HepG2 (cell line): ENCODE results near the gene WFDC5. TPM values are rescaled to one million over a fixed set of nuclear protein-coding genes. Genes with fewer than 3 reads are reported as not detected.
A peak's percentile ranks its signal among the peaks of the same experiment; 100 is the strongest.

ENCODE experiments used
- ATAC-seq: fragments of 200-7000 bp; cut with Tn5 transposase; 3 replicates; pipeline ENCODE4 v1.9.1; 2020; ENCODE audit warnings: mild to moderate bottlenecking, moderate library complexity
- BruUV-seq: library from RNA; stranded (reverse); fragments of 400-500 nt; replicated peaks from 2 replicates; lab custom pipeline; 2021; lab: Mats Ljungman, UMichigan
- CTCF ChIA-PET: fragments of 300-600 bp; formaldehyde crosslinking; extraction: SDS; loops from one replicate; lab custom pipeline; 2021; ENCODE audit warnings: low total read pairs, inconsistent platforms, low intra/inter-chr PET ratio; lab: Yijun Ruan, JAX
- POLR2A ChIA-PET: fragments of 350-600 bp; sonication (Branson Sonifier 250); formaldehyde crosslinking; loops from one replicate; lab custom pipeline; 2020; ENCODE audit warnings: antibody characterized with exemption, inconsistent platforms; lab: Yijun Ruan, JAX
- DNase-seq: peaks from one replicate; pipeline ENCODE4 v3.0.0-alpha.2; 2015; ENCODE audit warnings: low spot score
- FAIRE-seq: peaks from 3 replicates; lab custom pipeline; 2011; peaks lifted over from hg19 to GRCh38; lab: Jason Lieb, UNC
- H2AFZ ChIP-seq: one replicate; pipeline ENCODE4 v1.6.1; 2011; ENCODE audit warnings: low read length, inconsistent platforms
- H3K27ac ChIP-seq: fragments of 300-600 bp; 3 replicates; pipeline ENCODE4 v1.8.0; 2011; ENCODE audit warnings: mixed run types, mild to moderate bottlenecking, mixed read lengths, low read length, inconsistent platforms; ENCODE audit not compliant: insufficient read depth; ENCODE audit errors: extremely low read length
- H3K27me3 ChIP-seq, 2 experiments: fragments of 200-600 bp in 1 of 2; 2 replicates in 1 of 2; 3 replicates in 1 of 2; pipeline versions ENCODE4 v1.6.0 to v1.8.0; 2011; ENCODE audit warnings: low read length in 2 of 2, mild to moderate bottlenecking in 2 of 2, moderate library complexity in 2 of 2, inconsistent platforms in 1 of 2; ENCODE audit not compliant: insufficient read depth in 2 of 2, control insufficient read depth in 1 of 2
- H3K36me3 ChIP-seq, 2 experiments: fragments of 200-600 bp in 1 of 2; replicated peaks in 1 of 2; 2 replicates in 1 of 2; 3 replicates in 1 of 2; pipeline versions ENCODE4 v1.5.1 to v1.8.0; 2011; ENCODE audit warnings: low read length in 2 of 2, inconsistent platforms in 1 of 2; ENCODE audit not compliant: insufficient read depth in 2 of 2, control insufficient read depth in 1 of 2
- H3K4me1 ChIP-seq: 2 replicates; pipeline ENCODE4 v1.5.1; 2012; ENCODE audit warnings: low read length, inconsistent platforms; ENCODE audit not compliant: insufficient read depth
- H3K4me2 ChIP-seq: 2 replicates; pipeline ENCODE4 v1.6.0; 2011; ENCODE audit warnings: low read depth, low read length, inconsistent platforms
- H3K4me3 ChIP-seq, 3 experiments: fragments of 200-600 bp in 1 of 3; sonication (generic), shearing (Covaris generic) in 1 of 3; replicated peaks in 1 of 3; 2 replicates each; pipeline ENCODE4 v1.5.1; 2011 to 2016; ENCODE audit warnings: low read length in 3 of 3, inconsistent platforms in 2 of 3, low read depth in 2 of 3, mild to moderate bottlenecking in 2 of 3, control low read depth in 1 of 3, mixed read lengths in 1 of 3; ENCODE audit not compliant: insufficient read depth in 1 of 3
- H3K79me2 ChIP-seq: one replicate; pipeline ENCODE4 v1.6.1; 2011; ENCODE audit warnings: low read length, inconsistent platforms; ENCODE audit not compliant: insufficient read depth
- H3K9ac ChIP-seq: 2 replicates; pipeline ENCODE4 v1.6.0; 2011; ENCODE audit warnings: mild to moderate bottlenecking, low read depth, low read length, inconsistent platforms; ENCODE audit not compliant: insufficient read depth
- H3K9me3 ChIP-seq: 2 replicates; pipeline ENCODE4 v1.5.1; 2012; ENCODE audit warnings: mild to moderate bottlenecking, low read length
- H4K20me1 ChIP-seq: 2 replicates; pipeline ENCODE4 v1.6.0; 2011; ENCODE audit warnings: inconsistent platforms, mild to moderate bottlenecking, low read length, moderate library complexity; ENCODE audit not compliant: insufficient read depth
- ZNF274 ChIP-seq: sonication (generic); formaldehyde crosslinking; IDR thresholded peaks from 2 replicates; pipeline ENCODE4 v1.5.1; 2020; ENCODE audit warnings: mild to moderate bottlenecking, missing genetic modification reagents
- ZSCAN25 ChIP-seq: sonication (generic); formaldehyde crosslinking; IDR thresholded peaks from 2 replicates; pipeline ENCODE4 v1.8.0; 2022; ENCODE audit warnings: mild to moderate bottlenecking, missing genetic modification reagents
- WGBS: methylation state at CpG from one replicate; pipeline ENCODE4 v1.1.6; 2017; ENCODE audit warnings: low lambda C conversion rate; 5-methylcytosine and 5-hydroxymethylcytosine counted together
- in situ Hi-C: cut with HindIII; loops from 2 replicates; pipeline ENCODE4 v1.10.0; 2017; ENCODE audit warnings: low pct_unique_long_range_greater_than_20kb; ENCODE audit not compliant: extremely low pct_ligation_motif_present
- intact Hi-C: fragments of 100-400 bp; cut with micrococcal nuclease; formaldehyde crosslinking; loops from one replicate; pipeline ENCODE4 v1.10.0; 2022; ENCODE audit not compliant: unreplicated experiment
- polyA plus RNA-seq, 8 experiments: library from polyadenylated mRNA; depleted of rRNA in 3 of 8; stranded (reverse) in 7 of 8; unstranded in 1 of 8; fragments of >200 nt; fragmentation: Illumina TruSeq in 4 of 8; extraction: Trizol in 4 of 8; gene quantifications; 2 replicates each; pipeline versions ENCODE4 v1.2.1 to v1.2.3, GENCODE V29; 2011 to 2016; ENCODE audit warnings: low read depth in 4 of 8, missing spikeins in 1 of 8, mixed read lengths in 1 of 8; ENCODE audit not compliant: insufficient read depth in 1 of 8
- total RNA-seq, 5 experiments: library from RNA; depleted of rRNA; stranded (reverse); fragments of >200 nt; fragmentation: Illumina TruSeq; extraction: Trizol; gene quantifications; 2 replicates each; pipeline ENCODE4 v1.2.3, GENCODE V29; 2016; ENCODE audit warnings: low read depth in 1 of 5
- TF ChIP-seq, protein P1 (sequence below): sonication (generic); formaldehyde crosslinking; IDR thresholded peaks from 2 replicates; pipeline ENCODE4 v1.5.1; 2020; ENCODE audit warnings: mild to moderate bottlenecking, missing genetic modification reagents, moderate library complexity
- TF ChIP-seq, protein P2 (sequence below): sonication (generic); formaldehyde crosslinking; IDR thresholded peaks from 2 replicates; pipeline ENCODE4 v1.9.0; 2022; ENCODE audit warnings: missing genetic modification reagents, mild to moderate bottlenecking, borderline replicate concordance

WFDC5 gene
- total and polyA plus RNA-seq, 2 of the 13 experiments (the other 11 are each of a cell fraction or from before 2014, with no cell fraction given): not detected

DNA sequence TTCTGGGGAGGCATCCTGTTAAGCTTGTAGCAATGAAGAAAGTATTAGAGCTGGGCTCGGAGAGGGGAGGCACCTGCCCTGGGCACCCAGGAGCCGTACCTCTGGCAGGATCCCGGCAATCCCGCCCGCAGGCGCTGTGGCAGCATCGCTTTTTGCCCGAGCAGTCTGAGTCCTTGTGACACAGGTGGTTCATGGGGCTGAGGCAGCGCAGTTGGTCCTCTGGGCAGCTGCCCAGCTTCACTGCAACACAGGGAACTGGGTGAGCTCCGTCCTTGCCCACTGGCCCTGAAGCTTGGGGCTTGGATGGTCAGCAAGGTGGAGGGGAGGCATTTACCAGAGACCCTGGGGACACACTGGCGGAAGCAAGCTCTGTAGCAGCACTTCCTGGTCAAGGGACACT, 4.7 kb downstream of the WFDC5 start:
- no TSS peak for BruUV-seq
- TF ChIP-seq ZSCAN25 (CRISPR knock-in tag) (no peak), ZNF274 (0 out of 2 replicates have a peak, but pooled peaks have one; percentile 22)
- TF ChIP-seq, protein P1, sequence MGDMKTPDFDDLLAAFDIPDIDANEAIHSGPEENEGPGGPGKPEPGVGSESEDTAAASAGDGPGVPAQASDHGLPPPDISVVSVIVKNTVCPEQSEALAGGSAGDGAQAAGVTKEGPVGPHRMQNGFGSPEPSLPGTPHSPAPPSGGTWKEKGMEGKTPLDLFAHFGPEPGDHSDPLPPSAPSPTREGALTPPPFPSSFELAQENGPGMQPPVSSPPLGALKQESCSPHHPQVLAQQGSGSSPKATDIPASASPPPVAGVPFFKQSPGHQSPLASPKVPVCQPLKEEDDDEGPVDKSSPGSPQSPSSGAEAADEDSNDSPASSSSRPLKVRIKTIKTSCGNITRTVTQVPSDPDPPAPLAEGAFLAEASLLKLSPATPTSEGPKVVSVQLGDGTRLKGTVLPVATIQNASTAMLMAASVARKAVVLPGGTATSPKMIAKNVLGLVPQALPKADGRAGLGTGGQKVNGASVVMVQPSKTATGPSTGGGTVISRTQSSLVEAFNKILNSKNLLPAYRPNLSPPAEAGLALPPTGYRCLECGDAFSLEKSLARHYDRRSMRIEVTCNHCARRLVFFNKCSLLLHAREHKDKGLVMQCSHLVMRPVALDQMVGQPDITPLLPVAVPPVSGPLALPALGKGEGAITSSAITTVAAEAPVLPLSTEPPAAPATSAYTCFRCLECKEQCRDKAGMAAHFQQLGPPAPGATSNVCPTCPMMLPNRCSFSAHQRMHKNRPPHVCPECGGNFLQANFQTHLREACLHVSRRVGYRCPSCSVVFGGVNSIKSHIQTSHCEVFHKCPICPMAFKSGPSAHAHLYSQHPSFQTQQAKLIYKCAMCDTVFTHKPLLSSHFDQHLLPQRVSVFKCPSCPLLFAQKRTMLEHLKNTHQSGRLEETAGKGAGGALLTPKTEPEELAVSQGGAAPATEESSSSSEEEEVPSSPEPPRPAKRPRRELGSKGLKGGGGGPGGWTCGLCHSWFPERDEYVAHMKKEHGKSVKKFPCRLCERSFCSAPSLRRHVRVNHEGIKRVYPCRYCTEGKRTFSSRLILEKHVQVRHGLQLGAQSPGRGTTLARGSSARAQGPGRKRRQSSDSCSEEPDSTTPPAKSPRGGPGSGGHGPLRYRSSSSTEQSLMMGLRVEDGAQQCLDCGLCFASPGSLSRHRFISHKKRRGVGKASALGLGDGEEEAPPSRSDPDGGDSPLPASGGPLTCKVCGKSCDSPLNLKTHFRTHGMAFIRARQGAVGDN (CRISPR knock-in tag): peak; percentile 23; the same call in 1 of the 2 replicates
- TF ChIP-seq, protein P2, sequence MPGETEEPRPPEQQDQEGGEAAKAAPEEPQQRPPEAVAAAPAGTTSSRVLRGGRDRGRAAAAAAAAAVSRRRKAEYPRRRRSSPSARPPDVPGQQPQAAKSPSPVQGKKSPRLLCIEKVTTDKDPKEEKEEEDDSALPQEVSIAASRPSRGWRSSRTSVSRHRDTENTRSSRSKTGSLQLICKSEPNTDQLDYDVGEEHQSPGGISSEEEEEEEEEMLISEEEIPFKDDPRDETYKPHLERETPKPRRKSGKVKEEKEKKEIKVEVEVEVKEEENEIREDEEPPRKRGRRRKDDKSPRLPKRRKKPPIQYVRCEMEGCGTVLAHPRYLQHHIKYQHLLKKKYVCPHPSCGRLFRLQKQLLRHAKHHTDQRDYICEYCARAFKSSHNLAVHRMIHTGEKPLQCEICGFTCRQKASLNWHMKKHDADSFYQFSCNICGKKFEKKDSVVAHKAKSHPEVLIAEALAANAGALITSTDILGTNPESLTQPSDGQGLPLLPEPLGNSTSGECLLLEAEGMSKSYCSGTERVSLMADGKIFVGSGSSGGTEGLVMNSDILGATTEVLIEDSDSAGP (CRISPR knock-in tag): peak; percentile 20; the same call in 1 of the 2 replicates
- TF ChIP-seq, all 625 proteins: peak for 3
- no peak overlapping the region for H3K9ac ChIP-seq
- no peak for FAIRE-seq
- intact Hi-C loops (loop anchor here (5.0 kb wide), 1 partner anchor 98 kb away; no protein-coding TSS in a partner anchor), in situ Hi-C loops (no loop called here)
- ATAC-seq: no peak
- POLR2A ChIA-PET: no interaction called here
- H3K27me3 ChIP-seq: peaks cover 7 to 30% of the 10 kb centered on the region in 2 experiments; a peak in 2 of 5 replicates
- H3K36me3 ChIP-seq: no peaks in the 10 kb centered on the region
- no peak for DNase-seq
- H2AFZ ChIP-seq: no peak overlapping the region
- peaks cover 10% of the 10 kb centered on the region for H3K4me1 ChIP-seq
- H3K4me3 ChIP-seq: no peak overlapping the region
- 69% methylated on average over 11 of the region's 11 CpGs for WGBS
- H3K27ac ChIP-seq: no peak overlapping the region
- H4K20me1 ChIP-seq: no peaks in the 10 kb centered on the region
- no peaks in the 10 kb centered on the region for H3K9me3 ChIP-seq
- H3K4me2 ChIP-seq: no peak overlapping the region
- no peaks in the 10 kb centered on the region for H3K79me2 ChIP-seq
- CTCF ChIA-PET: no interaction called here
